ENCODE results near the gene PRSS50.

Gene PRSS50

DNA sequence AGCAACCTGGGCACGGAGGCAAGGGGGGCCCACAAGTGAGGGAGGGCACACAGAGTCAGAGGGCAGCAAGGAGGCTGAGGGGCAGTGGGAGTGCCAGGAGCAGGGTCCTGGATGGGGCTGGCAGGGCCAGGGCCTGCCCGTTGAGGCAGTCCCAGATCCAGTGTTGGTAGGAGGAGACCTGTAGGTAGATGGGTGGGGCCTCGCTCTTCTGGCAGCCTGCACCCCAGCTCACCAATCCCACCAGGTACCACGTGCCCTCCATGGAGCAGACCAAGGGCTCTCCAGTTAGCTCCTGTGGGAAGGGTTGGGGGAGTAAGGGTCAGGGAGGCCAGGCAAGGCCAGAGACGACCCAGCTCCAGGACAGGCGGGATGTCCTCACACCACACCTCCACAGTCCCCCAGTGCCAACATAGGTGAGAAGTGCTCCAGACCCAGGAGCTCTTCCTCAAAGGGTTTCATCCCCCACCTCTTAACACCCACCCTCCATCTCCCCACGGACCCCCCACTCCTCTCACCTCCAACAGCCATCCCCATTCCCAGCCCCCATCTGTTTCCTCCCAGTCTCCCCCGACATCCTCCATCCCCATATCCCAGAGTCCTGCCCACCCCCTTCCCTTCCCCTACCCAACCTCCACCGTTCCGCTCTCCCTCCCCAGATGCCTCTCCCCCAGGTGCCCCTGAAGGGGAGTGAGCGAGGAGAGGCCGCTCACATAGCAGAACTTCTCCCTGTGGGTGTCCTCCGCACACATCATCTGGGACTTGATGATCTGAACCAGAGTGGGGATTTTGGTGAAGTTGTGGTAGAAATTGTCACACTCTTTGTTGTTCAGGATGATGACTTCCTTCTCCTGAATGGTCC lies 5.2 kb downstream of the PRSS50 start:
- no peak for FAIRE-seq
- TF ChIP-seq, protein P1, sequence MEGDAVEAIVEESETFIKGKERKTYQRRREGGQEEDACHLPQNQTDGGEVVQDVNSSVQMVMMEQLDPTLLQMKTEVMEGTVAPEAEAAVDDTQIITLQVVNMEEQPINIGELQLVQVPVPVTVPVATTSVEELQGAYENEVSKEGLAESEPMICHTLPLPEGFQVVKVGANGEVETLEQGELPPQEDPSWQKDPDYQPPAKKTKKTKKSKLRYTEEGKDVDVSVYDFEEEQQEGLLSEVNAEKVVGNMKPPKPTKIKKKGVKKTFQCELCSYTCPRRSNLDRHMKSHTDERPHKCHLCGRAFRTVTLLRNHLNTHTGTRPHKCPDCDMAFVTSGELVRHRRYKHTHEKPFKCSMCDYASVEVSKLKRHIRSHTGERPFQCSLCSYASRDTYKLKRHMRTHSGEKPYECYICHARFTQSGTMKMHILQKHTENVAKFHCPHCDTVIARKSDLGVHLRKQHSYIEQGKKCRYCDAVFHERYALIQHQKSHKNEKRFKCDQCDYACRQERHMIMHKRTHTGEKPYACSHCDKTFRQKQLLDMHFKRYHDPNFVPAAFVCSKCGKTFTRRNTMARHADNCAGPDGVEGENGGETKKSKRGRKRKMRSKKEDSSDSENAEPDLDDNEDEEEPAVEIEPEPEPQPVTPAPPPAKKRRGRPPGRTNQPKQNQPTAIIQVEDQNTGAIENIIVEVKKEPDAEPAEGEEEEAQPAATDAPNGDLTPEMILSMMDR (IDR thresholded peaks at IDR 0.05; ENCODE audit: insufficient read depth, missing control alignments): no peak
- no peak for DNase-seq (ENCODE audit: insufficient read length, low spot score)

DNA sequence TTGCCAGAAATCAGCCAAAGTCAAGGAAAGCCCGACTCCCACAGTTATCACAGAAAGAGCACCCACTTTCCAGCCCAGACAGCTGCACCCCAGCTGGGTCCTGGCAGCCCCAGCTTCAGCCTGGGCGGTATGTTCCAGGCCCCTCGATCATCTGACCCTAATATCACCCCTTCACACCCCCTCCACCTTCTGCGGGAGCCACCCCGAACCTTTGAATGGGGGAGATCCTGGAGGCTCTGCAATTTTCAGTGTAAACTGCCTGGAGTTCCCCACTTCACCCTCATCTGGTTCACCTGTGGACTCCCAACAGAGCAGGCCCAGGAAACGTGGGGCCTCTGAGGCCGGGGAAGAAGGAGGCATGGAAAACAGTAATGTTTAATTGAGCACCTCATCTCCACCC lies 5.9 kb downstream of the PRSS50 start:
- DNase-seq (ENCODE audit: insufficient read length, low spot score): no peak
- TF ChIP-seq, protein P1 (IDR thresholded peaks at IDR 0.05; ENCODE audit: insufficient read depth, missing control alignments): no peak
- no peak for FAIRE-seq

DNA sequence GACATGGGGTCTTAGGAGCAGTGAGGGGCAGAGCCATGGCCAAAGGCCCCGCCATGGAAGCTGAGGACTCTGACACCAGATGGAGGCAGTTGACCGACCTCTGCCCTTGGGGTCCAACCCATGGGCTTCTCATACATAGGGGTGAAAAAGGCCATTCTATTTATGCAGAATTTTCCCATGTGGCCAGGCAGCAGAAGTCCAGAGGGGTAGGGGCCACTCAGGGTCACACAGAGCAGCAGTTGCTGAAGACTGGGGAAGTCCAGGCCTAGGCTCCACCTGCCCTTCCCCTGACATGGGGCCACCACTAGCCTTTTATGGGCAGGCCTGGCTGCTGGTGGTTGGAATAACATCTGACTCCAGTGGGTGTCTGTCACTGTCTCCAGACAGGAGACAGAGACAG lies 6.4 kb downstream of the PRSS50 start:
- TF ChIP-seq, protein P1 (IDR thresholded peaks at IDR 0.05; ENCODE audit: insufficient read depth, missing control alignments): no peak
- no peak for DNase-seq (ENCODE audit: insufficient read length, low spot score)
- no peak for FAIRE-seq

DNA sequence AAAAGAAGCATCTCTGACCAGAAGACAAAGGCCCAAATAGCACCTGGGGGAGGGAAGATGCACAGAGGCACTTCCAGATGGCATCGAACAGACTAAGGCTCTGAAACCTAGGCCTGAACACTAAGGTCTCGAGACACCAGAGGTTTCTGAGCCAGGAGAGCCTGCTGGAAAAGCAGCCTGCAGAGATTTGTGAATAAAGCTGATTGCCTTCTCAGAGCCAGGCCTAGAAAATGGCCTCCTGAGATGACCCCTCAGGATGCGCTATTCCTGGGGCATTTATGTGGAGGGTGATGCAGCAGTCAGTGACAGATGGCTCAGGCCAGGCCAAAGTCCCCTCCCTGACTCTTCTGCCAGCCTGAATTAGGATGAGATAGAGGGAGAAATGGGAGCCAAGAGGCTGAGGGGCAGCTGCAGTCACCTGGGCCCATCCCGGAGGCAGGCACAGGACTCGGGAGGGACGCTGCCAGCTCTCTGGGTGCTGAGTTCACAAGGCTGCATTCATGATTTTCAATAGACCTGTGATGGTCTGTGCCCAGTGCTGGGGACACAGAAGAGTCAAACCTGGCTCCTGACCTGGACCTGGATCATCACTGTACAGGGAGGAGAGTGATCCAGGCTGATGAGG lies 6.9 kb downstream of the PRSS50 start:
- TF ChIP-seq, protein P1 (IDR thresholded peaks at IDR 0.05; ENCODE audit: insufficient read depth, missing control alignments): no peak
- no peak for FAIRE-seq
- DNase-seq (ENCODE audit: insufficient read length, low spot score): no peak

DNA sequence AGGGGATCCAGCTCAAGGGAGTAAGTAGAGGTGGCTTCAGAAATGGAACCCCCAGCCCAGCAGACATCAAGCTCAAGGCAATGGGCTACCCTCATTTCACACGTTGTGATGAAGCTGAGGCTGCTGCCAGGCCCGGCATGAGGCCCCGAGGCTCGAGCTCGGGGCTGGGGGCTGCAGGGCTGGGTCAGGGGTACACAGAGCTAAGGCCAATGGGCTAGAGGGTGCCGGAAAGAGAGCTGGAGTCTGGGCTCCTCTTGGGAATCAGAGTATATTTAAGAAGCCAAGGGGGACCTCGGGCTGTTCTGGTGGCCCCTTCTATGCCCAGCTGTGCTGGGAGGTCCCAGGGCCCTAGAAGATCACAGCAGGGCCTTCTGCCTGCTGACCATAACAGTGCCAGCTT lies 7.4 kb downstream of the PRSS50 start:
- TF ChIP-seq, protein P1 (IDR thresholded peaks at IDR 0.05; ENCODE audit: insufficient read depth, missing control alignments): no peak
- DNase-seq (ENCODE audit: insufficient read length, low spot score) (no peak), FAIRE-seq (no peak)

DNA sequence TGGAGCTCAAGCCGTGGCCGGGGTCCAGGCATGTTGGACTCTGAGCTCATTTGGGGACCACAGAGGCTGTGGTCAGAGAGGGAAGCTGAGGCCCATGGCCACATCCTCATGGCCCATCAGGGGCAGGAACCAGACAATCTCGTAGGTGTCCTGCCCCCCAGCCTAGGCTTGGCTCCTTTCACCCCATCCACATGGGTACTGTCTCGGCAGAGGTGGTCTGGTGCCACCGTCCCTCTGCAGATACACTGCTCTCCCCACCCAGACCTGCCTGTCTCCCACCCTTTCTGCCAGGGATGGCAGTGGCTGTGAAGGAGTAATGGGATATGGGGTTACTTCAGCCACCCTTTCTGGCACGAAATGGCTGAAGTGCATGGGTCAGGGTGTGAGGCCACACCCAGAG lies 7.9 kb downstream of the PRSS50 start:
- no peak for DNase-seq (ENCODE audit: insufficient read length, low spot score)
- TF ChIP-seq, protein P1 (IDR thresholded peaks at IDR 0.05; ENCODE audit: insufficient read depth, missing control alignments): no peak
- no peak for FAIRE-seq

DNA sequence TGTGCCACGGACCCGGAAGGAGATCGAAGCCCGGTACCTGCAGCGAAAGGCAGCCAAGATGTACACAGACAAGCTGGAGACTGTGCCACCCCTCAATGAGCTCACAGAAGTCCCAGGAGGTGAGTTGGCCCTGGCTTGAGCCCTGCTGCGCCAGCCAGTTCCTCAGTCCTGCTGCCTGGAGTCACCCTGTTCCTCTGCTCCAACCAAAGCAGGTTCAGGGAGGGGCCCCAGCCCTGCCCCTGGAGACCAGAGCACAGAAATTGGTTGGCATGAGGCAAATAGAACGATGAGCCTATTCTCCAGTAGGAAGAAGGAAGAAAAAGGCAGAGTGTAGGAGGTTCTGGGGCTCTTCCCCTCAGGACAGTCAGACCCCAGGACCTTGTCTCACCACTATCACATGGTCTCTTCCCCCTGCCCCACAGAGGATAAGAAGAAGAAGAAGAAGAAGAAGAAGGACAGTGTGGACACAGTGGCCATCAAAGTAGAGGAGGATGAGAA lies 8.5 kb downstream of the PRSS50 start:
- DNase-seq (ENCODE audit: insufficient read length, low spot score) (no peak), FAIRE-seq (no peak)
- TF ChIP-seq, protein P1 (IDR thresholded peaks at IDR 0.05; ENCODE audit: insufficient read depth, missing control alignments): no peak
